Measurements from ENCODE around the gene MOSMO. TPM values are rescaled to one million over a fixed set of nuclear protein-coding genes. Genes with fewer than 3 reads are reported as not detected.

Gene MOSMO
- polyA plus RNA-seq, 1 of the 3 experiments (the other 2 are of a cell fraction): 8.0 TPM

DNA sequence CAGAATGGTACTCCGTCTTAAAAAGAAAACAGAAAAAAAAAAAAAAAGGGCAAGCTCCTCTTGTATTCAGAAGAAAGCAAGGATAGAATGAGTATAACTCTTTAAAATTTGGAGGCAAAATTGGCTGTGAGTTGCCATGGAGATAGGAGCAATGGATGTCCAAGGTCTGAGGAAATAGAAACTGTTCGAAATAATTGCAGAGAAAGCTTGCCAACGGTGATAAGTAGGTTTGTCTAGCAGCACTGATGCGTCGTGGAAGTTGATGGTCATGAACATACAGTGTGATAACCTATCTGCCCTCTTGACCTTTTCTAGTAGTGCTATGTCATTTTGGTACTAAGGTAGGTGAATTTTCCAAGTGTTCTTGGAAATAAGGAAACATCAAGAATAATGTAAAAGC is 3.0 kb downstream of the MOSMO start:
- peaks cover 52% of the 10 kb centered on the region for H4K20me1 ChIP-seq (ENCODE audit: insufficient read depth)
- H3K79me2 ChIP-seq (ENCODE audit: insufficient read depth): peaks cover 74% of the 10 kb centered on the region
- no peak overlapping the region for H3K4me2 ChIP-seq
- no peak overlapping the region for H3K27ac ChIP-seq (ENCODE audit: low read depth in 2 of 2, low read length in 1 of 2)
- H3K4me3 ChIP-seq (ENCODE audit: low read depth in 2 of 2, low read length in 1 of 2): no peak overlapping the region
- H3F3A ChIP-seq (replicated peaks; ENCODE audit: insufficient read depth): peaks cover 3% of the 10 kb centered on the region
- no peak overlapping the region for H2AFZ ChIP-seq (ENCODE audit: low read depth)
- TF ChIP-seq TCF12 (IDR thresholded peaks at IDR 0.05): no peak
- no peak for TF ChIP-seq SMC3 (IDR thresholded peaks at IDR 0.05; ENCODE audit: low read depth, low read length)
- TF ChIP-seq, protein P1, sequence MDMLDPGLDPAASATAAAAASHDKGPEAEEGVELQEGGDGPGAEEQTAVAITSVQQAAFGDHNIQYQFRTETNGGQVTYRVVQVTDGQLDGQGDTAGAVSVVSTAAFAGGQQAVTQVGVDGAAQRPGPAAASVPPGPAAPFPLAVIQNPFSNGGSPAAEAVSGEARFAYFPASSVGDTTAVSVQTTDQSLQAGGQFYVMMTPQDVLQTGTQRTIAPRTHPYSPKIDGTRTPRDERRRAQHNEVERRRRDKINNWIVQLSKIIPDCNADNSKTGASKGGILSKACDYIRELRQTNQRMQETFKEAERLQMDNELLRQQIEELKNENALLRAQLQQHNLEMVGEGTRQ (IDR thresholded peaks at IDR 0.05; ENCODE audit: borderline replicate concordance, low read depth, low read length): no peak
- no peak for TF ChIP-seq NFIC (IDR thresholded peaks at IDR 0.05; ENCODE audit: borderline replicate concordance)
- no peak for TF ChIP-seq ELF1 (IDR thresholded peaks at IDR 0.05)
- ChIA-PET POLR2A (no interaction called here), CTCF (interaction anchor here (1.0 to 2.3 kb wide), 2 partner anchors 67 to 88 kb away, joined by 4 to 14 read pairs; no protein-coding TSS in a partner anchor)
- peaks cover 0 to 13% of the 10 kb centered on the region in 2 experiments; a peak in 1 of 4 replicates for H3K4me1 ChIP-seq (ENCODE audit: control insufficient read depth in 1 of 2, insufficient read depth in 2 of 2, low read depth in 1 of 2, low read length in 1 of 2)
- no peaks in the 10 kb centered on the region for H3K36me3 ChIP-seq (replicated peaks in 1 of 2; ENCODE audit: control insufficient read depth in 1 of 2, insufficient read depth in 2 of 2, low read length in 1 of 2)
- H3K9ac ChIP-seq: no peak overlapping the region
- H3K27me3 ChIP-seq (ENCODE audit: insufficient read depth): no peaks in the 10 kb centered on the region
- no peaks in the 10 kb centered on the region for H3K9me2 ChIP-seq
- no peaks in the 10 kb centered on the region for H3K9me3 ChIP-seq
- DNase-seq: no peak
- WGBS (ENCODE audit: low lambda C conversion rate): 92% methylated on average over 5 of the region's 5 CpGs

DNA sequence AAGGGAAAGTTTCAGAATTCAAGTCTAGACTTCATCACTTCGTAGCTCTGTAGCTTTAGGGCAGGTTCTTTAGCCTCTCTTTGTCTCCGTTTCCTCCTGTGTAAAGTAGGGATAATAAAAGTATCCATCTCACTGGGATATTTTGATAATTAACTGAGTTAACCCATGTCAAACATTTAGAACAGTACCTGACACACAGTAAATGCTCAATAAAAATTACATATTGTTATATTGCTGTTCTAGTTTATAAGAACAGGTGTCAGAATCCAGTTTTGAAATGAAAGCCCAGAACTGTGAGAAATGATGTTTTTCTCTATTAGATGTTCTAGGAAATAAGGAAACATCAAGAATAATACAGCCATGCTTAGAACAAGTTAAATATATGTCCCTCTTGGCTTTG is 4.3 kb downstream of the MOSMO start:
- H3F3A ChIP-seq (replicated peaks; ENCODE audit: insufficient read depth): peaks cover 3% of the 10 kb centered on the region
- no peak overlapping the region for H3K9ac ChIP-seq
- peaks cover 87% of the 10 kb centered on the region for H3K79me2 ChIP-seq (ENCODE audit: insufficient read depth)
- no peaks in the 10 kb centered on the region for H3K36me3 ChIP-seq (replicated peaks in 1 of 2; ENCODE audit: control insufficient read depth in 1 of 2, insufficient read depth in 2 of 2, low read length in 1 of 2)
- H4K20me1 ChIP-seq (ENCODE audit: insufficient read depth): peaks cover 56% of the 10 kb centered on the region
- H3K9me3 ChIP-seq: no peaks in the 10 kb centered on the region
- no peak for DNase-seq
- no peak overlapping the region for H3K27ac ChIP-seq (ENCODE audit: low read depth in 2 of 2, low read length in 1 of 2)
- H3K4me2 ChIP-seq: no peak overlapping the region
- POLR2A ChIA-PET: interaction anchor here (0.6 kb wide), 1 partner anchor 55 kb away, joined by 4 read pairs; no protein-coding TSS in a partner anchor
- peaks cover 0 to 5% of the 10 kb centered on the region in 2 experiments; a peak in 1 of 4 replicates for H3K4me1 ChIP-seq (ENCODE audit: control insufficient read depth in 1 of 2, insufficient read depth in 2 of 2, low read depth in 1 of 2, low read length in 1 of 2)
- no peak overlapping the region for H2AFZ ChIP-seq (ENCODE audit: low read depth)
- CTCF ChIA-PET: interaction anchor here (0.6 to 2.3 kb wide), 4 partner anchors 10 to 179 kb away, joined by 3 to 14 read pairs (median 4); no protein-coding TSS in a partner anchor
- H3K27me3 ChIP-seq (ENCODE audit: insufficient read depth): no peaks in the 10 kb centered on the region
- no peak overlapping the region for H3K4me3 ChIP-seq (ENCODE audit: low read depth in 2 of 2, low read length in 1 of 2)
- no peaks in the 10 kb centered on the region for H3K9me2 ChIP-seq
- WGBS (ENCODE audit: low lambda C conversion rate): 43% methylated on average over 2 of the region's 2 CpGs
- TF ChIP-seq, protein P2, sequence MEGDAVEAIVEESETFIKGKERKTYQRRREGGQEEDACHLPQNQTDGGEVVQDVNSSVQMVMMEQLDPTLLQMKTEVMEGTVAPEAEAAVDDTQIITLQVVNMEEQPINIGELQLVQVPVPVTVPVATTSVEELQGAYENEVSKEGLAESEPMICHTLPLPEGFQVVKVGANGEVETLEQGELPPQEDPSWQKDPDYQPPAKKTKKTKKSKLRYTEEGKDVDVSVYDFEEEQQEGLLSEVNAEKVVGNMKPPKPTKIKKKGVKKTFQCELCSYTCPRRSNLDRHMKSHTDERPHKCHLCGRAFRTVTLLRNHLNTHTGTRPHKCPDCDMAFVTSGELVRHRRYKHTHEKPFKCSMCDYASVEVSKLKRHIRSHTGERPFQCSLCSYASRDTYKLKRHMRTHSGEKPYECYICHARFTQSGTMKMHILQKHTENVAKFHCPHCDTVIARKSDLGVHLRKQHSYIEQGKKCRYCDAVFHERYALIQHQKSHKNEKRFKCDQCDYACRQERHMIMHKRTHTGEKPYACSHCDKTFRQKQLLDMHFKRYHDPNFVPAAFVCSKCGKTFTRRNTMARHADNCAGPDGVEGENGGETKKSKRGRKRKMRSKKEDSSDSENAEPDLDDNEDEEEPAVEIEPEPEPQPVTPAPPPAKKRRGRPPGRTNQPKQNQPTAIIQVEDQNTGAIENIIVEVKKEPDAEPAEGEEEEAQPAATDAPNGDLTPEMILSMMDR (IDR thresholded peaks at IDR 0.05): no peak
- no peak for TF ChIP-seq CHD2 (IDR thresholded peaks at IDR 0.05; ENCODE audit: low read length, partially characterized antibody)
- TF ChIP-seq MXI1 (IDR thresholded peaks at IDR 0.05; ENCODE audit: low read depth, low read length): no peak
- TF ChIP-seq, protein P3, sequence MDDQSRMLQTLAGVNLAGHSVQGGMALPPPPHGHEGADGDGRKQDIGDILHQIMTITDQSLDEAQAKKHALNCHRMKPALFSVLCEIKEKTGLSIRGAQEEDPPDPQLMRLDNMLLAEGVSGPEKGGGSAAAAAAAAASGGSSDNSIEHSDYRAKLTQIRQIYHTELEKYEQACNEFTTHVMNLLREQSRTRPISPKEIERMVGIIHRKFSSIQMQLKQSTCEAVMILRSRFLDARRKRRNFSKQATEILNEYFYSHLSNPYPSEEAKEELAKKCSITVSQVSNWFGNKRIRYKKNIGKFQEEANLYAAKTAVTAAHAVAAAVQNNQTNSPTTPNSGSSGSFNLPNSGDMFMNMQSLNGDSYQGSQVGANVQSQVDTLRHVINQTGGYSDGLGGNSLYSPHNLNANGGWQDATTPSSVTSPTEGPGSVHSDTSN (IDR thresholded peaks at IDR 0.05): no peak
- TF ChIP-seq MEF2A (IDR thresholded peaks at IDR 0.05; ENCODE audit: borderline replicate concordance, low read depth): no peak
- TF ChIP-seq YY1 (IDR thresholded peaks at IDR 0.05; ENCODE audit: low read depth): no peak
- TF ChIP-seq SMC3 (IDR thresholded peaks at IDR 0.05; ENCODE audit: low read depth, low read length): no peak
- TF ChIP-seq, protein P4, sequence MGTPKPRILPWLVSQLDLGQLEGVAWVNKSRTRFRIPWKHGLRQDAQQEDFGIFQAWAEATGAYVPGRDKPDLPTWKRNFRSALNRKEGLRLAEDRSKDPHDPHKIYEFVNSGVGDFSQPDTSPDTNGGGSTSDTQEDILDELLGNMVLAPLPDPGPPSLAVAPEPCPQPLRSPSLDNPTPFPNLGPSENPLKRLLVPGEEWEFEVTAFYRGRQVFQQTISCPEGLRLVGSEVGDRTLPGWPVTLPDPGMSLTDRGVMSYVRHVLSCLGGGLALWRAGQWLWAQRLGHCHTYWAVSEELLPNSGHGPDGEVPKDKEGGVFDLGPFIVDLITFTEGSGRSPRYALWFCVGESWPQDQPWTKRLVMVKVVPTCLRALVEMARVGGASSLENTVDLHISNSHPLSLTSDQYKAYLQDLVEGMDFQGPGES (IDR thresholded peaks at IDR 0.05; ENCODE audit: low read depth, low read length): no peak
- no peak for TF ChIP-seq NRF1 (IDR thresholded peaks at IDR 0.05; ENCODE audit: low read depth, low read length)
- no peak for TF ChIP-seq RCOR1 (IDR thresholded peaks at IDR 0.05; ENCODE audit: low read length)
- TF ChIP-seq TEAD4 (IDR thresholded peaks at IDR 0.05; ENCODE audit: borderline replicate concordance, insufficient read depth): no peak
- no peak for TF ChIP-seq TAF1 (IDR thresholded peaks at IDR 0.05; ENCODE audit: borderline replicate concordance, low read depth, low read length)
- no peak for TF ChIP-seq SIN3A (IDR thresholded peaks at IDR 0.05; ENCODE audit: borderline replicate concordance, low read depth, low read length)
- TF ChIP-seq RFX5 (IDR thresholded peaks at IDR 0.05; ENCODE audit: low read length): no peak
- TF ChIP-seq POLR2AphosphoS5 (IDR thresholded peaks at IDR 0.05; ENCODE audit: low read depth, low read length): no peak
- TF ChIP-seq, protein P5, sequence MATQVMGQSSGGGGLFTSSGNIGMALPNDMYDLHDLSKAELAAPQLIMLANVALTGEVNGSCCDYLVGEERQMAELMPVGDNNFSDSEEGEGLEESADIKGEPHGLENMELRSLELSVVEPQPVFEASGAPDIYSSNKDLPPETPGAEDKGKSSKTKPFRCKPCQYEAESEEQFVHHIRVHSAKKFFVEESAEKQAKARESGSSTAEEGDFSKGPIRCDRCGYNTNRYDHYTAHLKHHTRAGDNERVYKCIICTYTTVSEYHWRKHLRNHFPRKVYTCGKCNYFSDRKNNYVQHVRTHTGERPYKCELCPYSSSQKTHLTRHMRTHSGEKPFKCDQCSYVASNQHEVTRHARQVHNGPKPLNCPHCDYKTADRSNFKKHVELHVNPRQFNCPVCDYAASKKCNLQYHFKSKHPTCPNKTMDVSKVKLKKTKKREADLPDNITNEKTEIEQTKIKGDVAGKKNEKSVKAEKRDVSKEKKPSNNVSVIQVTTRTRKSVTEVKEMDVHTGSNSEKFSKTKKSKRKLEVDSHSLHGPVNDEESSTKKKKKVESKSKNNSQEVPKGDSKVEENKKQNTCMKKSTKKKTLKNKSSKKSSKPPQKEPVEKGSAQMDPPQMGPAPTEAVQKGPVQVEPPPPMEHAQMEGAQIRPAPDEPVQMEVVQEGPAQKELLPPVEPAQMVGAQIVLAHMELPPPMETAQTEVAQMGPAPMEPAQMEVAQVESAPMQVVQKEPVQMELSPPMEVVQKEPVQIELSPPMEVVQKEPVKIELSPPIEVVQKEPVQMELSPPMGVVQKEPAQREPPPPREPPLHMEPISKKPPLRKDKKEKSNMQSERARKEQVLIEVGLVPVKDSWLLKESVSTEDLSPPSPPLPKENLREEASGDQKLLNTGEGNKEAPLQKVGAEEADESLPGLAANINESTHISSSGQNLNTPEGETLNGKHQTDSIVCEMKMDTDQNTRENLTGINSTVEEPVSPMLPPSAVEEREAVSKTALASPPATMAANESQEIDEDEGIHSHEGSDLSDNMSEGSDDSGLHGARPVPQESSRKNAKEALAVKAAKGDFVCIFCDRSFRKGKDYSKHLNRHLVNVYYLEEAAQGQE (IDR thresholded peaks at IDR 0.05; ENCODE audit: low read depth, low read length): no peak
- no peak for TF ChIP-seq TCF12 (IDR thresholded peaks at IDR 0.05)
